ENCODE measurements around the gene PRPF38B. TPM values are rescaled to one million over a fixed set of nuclear protein-coding genes. Genes with fewer than 3 reads are reported as not detected.

Gene PRPF38B
- total and polyA plus RNA-seq, 2 donors from 2014 or later = 15.9 to 37.6 TPM

- no peak for DNase-seq
- Histone ChIP-seq H3K27me3 (ENCODE audit: control insufficient read depth, insufficient read depth, low read length) (no peaks in the 10 kb centered on the region), H3K27ac (ENCODE audit: low read depth in 2 of 2, low read length in 2 of 2) (no peak overlapping the region), H3K9ac (ENCODE audit: low read length in 3 of 3) (no peak overlapping the region), H3K36me3 (ENCODE audit: control insufficient read depth in 2 of 3, insufficient read depth in 3 of 3, low read length in 3 of 3) (no peaks in the 10 kb centered on the region), H3K9me3 (ENCODE audit: control insufficient read depth in 2 of 3, insufficient read depth in 1 of 3, low read length in 3 of 3) (no peaks in the 10 kb centered on the region), H3K4me1 (ENCODE audit: control insufficient read depth in 2 of 3, insufficient read depth in 2 of 3, low read depth in 1 of 3, low read length in 3 of 3) (no peaks in the 10 kb centered on the region), H3K4me3 (ENCODE audit: low read length in 3 of 3) (no peak overlapping the region)
- FAIRE-seq = no peak
- no peak for TF ChIP-seq CTCF (IDR thresholded peaks at IDR 0.05; ENCODE audit: borderline replicate concordance, extremely low read depth, insufficient read depth)
- intact Hi-C loops (cut with DNase I) = no loop called here
These were observed 30.2 kb downstream of the PRPF38B start for GRCh38 chr1:108722292-108722691.

GRCh38 chr1:108725906-108726305 is 33.8 kb downstream of the PRPF38B start:
- intact Hi-C loops (cut with DNase I) = no loop called here
- no peaks in the 10 kb centered on the region for H3K36me3 ChIP-seq (ENCODE audit: control insufficient read depth in 2 of 3, insufficient read depth in 3 of 3, low read length in 3 of 3)
- no peak overlapping the region for H3K4me3 ChIP-seq (ENCODE audit: low read length in 3 of 3)
- no peaks in the 10 kb centered on the region for H3K4me1 ChIP-seq (ENCODE audit: control insufficient read depth in 2 of 3, insufficient read depth in 2 of 3, low read depth in 1 of 3, low read length in 3 of 3)
- DNase-seq (no peak), FAIRE-seq (no peak)
- no peaks in the 10 kb centered on the region for H3K9me3 ChIP-seq (ENCODE audit: control insufficient read depth in 2 of 3, insufficient read depth in 1 of 3, low read length in 3 of 3)
- H3K27ac ChIP-seq (ENCODE audit: low read depth in 2 of 2, low read length in 2 of 2) = no peak overlapping the region
- no peaks in the 10 kb centered on the region for H3K27me3 ChIP-seq (ENCODE audit: control insufficient read depth, insufficient read depth, low read length)
- no peak for TF ChIP-seq CTCF (IDR thresholded peaks at IDR 0.05; ENCODE audit: borderline replicate concordance, extremely low read depth, insufficient read depth)
- no peak overlapping the region for H3K9ac ChIP-seq (ENCODE audit: low read length in 3 of 3)

GRCh38 chr1:108728327-108728923 is 36.3 kb downstream of the PRPF38B start:
- H3K4me3 ChIP-seq (ENCODE audit: low read length in 3 of 3) = no peak overlapping the region
- no peaks in the 10 kb centered on the region for H3K4me1 ChIP-seq (ENCODE audit: control insufficient read depth in 2 of 3, insufficient read depth in 2 of 3, low read depth in 1 of 3, low read length in 3 of 3)
- no peak for FAIRE-seq
- no peak overlapping the region for H3K27ac ChIP-seq (ENCODE audit: low read depth in 2 of 2, low read length in 2 of 2)
- no peaks in the 10 kb centered on the region for H3K36me3 ChIP-seq (ENCODE audit: control insufficient read depth in 2 of 3, insufficient read depth in 3 of 3, low read length in 3 of 3)
- no peak for TF ChIP-seq CTCF (IDR thresholded peaks at IDR 0.05; ENCODE audit: borderline replicate concordance, extremely low read depth, insufficient read depth)
- DNase-seq = no peak
- H3K27me3 ChIP-seq (ENCODE audit: control insufficient read depth, insufficient read depth, low read length) = no peaks in the 10 kb centered on the region
- H3K9ac ChIP-seq (ENCODE audit: low read length in 3 of 3) = no peak overlapping the region
- H3K9me3 ChIP-seq (ENCODE audit: control insufficient read depth in 2 of 3, insufficient read depth in 1 of 3, low read length in 3 of 3) = no peaks in the 10 kb centered on the region
- intact Hi-C loops (cut with DNase I) = no loop called here

GRCh38 chr1:108729481-108729880 is 37.4 kb downstream of the PRPF38B start:
- intact Hi-C loops (cut with DNase I) = no loop called here
- no peak for FAIRE-seq

More at GRCh38 chr1:108729481-108729880, 37.4 kb downstream of the PRPF38B start:
- no peaks in the 10 kb centered on the region for H3K36me3 ChIP-seq (ENCODE audit: control insufficient read depth in 2 of 3, insufficient read depth in 3 of 3, low read length in 3 of 3)
- H3K4me1 ChIP-seq (ENCODE audit: control insufficient read depth in 2 of 3, insufficient read depth in 2 of 3, low read depth in 1 of 3, low read length in 3 of 3) = no peaks in the 10 kb centered on the region
- H3K9ac ChIP-seq (ENCODE audit: low read length in 3 of 3) = no peak overlapping the region
- H3K9me3 ChIP-seq (ENCODE audit: control insufficient read depth in 2 of 3, insufficient read depth in 1 of 3, low read length in 3 of 3) = no peaks in the 10 kb centered on the region
- no peak overlapping the region for H3K27ac ChIP-seq (ENCODE audit: low read depth in 2 of 2, low read length in 2 of 2)
- no peak for DNase-seq
- H3K4me3 ChIP-seq (ENCODE audit: low read length in 3 of 3) = no peak overlapping the region
- H3K27me3 ChIP-seq (ENCODE audit: control insufficient read depth, insufficient read depth, low read length) = no peaks in the 10 kb centered on the region
- TF ChIP-seq CTCF (IDR thresholded peaks at IDR 0.05; ENCODE audit: borderline replicate concordance, extremely low read depth, insufficient read depth) = no peak

Measured in kidney (tissue), 14 donors.